ENCODE data around the gene LRP1B.

LRP1B gene

DNA sequence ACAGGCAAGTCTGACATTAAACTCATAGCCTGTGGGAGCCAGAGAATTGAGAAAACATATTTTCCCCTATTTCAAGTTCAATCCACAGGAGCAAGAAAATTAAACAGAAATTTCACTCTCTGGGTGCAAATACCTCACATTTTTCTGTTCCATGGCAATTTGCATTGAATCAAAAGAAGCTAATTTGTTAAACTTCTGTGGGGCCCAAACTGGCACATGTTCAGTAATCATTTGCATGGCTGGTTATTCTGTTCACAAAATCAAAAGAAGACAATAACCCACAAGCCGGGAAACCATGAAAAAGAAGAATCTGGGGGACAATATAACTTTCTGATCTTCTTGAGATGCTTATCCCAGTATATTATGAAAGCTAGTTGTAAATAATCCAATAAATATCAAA lies 363.1 kb downstream of the LRP1B start:
- Histone ChIP-seq H3K79me2 (ENCODE audit: insufficient read depth, low read depth) (no peaks in the 10 kb centered on the region), H3K4me2 (no peak overlapping the region), H3K36me3 (ENCODE audit: insufficient read depth) (no peaks in the 10 kb centered on the region), H2AFZ (ENCODE audit: low read depth) (no peak overlapping the region), H3K4me1 (ENCODE audit: low read depth, poor library complexity, severe bottlenecking) (peaks cover 5% of the 10 kb centered on the region), H3K27ac (no peak overlapping the region), H3K4me3 (IDR thresholded peaks at IDR 0.05; ENCODE audit: insufficient read depth, low read depth, low read length) (no peak overlapping the region), H3K27me3 (ENCODE audit: insufficient read depth, low read depth) (no peaks in the 10 kb centered on the region), H3K9ac (no peak overlapping the region), H4K20me1 (ENCODE audit: insufficient read depth) (no peaks in the 10 kb centered on the region)
- TF ChIP-seq, protein P1, sequence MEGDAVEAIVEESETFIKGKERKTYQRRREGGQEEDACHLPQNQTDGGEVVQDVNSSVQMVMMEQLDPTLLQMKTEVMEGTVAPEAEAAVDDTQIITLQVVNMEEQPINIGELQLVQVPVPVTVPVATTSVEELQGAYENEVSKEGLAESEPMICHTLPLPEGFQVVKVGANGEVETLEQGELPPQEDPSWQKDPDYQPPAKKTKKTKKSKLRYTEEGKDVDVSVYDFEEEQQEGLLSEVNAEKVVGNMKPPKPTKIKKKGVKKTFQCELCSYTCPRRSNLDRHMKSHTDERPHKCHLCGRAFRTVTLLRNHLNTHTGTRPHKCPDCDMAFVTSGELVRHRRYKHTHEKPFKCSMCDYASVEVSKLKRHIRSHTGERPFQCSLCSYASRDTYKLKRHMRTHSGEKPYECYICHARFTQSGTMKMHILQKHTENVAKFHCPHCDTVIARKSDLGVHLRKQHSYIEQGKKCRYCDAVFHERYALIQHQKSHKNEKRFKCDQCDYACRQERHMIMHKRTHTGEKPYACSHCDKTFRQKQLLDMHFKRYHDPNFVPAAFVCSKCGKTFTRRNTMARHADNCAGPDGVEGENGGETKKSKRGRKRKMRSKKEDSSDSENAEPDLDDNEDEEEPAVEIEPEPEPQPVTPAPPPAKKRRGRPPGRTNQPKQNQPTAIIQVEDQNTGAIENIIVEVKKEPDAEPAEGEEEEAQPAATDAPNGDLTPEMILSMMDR (conservative IDR thresholded peaks at IDR 0.05; ENCODE audit: low read depth, low read length), result no peak

DNA sequence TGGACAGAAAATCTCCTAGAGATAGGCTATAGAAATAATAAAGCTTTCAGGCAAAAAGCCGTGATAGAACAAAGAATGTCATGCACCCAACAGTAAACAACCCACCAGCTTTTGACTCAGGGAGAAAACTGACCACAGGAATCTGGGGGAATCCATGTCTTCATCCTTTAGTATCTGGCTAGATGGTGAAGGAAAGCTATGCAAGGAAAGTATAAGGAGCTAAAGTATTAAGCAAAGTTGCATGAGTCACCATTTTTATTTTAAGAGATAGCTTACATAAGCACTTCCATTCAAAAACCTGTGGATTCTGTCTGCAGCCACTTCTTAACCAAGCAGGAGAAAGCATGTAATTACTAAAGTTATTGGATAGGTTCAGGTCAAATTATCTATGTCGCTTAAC lies 363.8 kb downstream of the LRP1B start:
- TF ChIP-seq, protein P1 (conservative IDR thresholded peaks at IDR 0.05; ENCODE audit: low read depth, low read length), result no peak
- Histone ChIP-seq H3K4me1 (ENCODE audit: low read depth, poor library complexity, severe bottlenecking) (peaks cover 5% of the 10 kb centered on the region), H3K4me2 (no peak overlapping the region), H4K20me1 (ENCODE audit: insufficient read depth) (no peaks in the 10 kb centered on the region), H3K79me2 (ENCODE audit: insufficient read depth, low read depth) (no peaks in the 10 kb centered on the region), H2AFZ (ENCODE audit: low read depth) (no peak overlapping the region), H3K27me3 (ENCODE audit: insufficient read depth, low read depth) (no peaks in the 10 kb centered on the region), H3K36me3 (ENCODE audit: insufficient read depth) (no peaks in the 10 kb centered on the region), H3K9ac (no peak overlapping the region), H3K4me3 (IDR thresholded peaks at IDR 0.05; ENCODE audit: insufficient read depth, low read depth, low read length) (no peak overlapping the region), H3K27ac (no peak overlapping the region)

DNA sequence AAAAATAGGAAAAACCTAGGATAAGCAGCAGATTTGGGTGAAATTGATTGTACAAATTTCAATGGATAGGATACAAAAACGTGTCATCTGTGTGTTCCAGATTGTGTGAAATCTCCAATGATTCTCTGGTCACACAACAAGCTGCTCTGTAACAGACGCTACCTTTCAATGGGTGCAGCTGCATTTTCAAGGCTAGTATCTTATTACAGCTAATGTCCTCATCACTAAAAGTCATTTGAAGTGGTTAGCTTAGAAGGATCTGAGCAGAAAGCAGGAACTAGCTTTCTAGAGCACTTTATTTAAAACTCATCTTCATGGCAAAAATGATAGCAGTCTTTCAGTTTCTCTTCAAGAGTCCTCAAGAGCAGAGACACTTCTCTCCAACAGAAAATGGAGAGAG lies 364.6 kb downstream of the LRP1B start:
- no peak overlapping the region for H3K4me2 ChIP-seq
- no peaks in the 10 kb centered on the region for H4K20me1 ChIP-seq (ENCODE audit: insufficient read depth)
- no peak overlapping the region for H3K4me3 ChIP-seq (IDR thresholded peaks at IDR 0.05; ENCODE audit: insufficient read depth, low read depth, low read length)
- no peaks in the 10 kb centered on the region for H3K36me3 ChIP-seq (ENCODE audit: insufficient read depth)
- no peaks in the 10 kb centered on the region for H3K27me3 ChIP-seq (ENCODE audit: insufficient read depth, low read depth)
- H3K4me1 ChIP-seq (ENCODE audit: low read depth, poor library complexity, severe bottlenecking), result peaks cover 5% of the 10 kb centered on the region
- H2AFZ ChIP-seq (ENCODE audit: low read depth), result no peak overlapping the region
- H3K9ac ChIP-seq, result no peak overlapping the region
- no peak overlapping the region for H3K27ac ChIP-seq
- H3K79me2 ChIP-seq (ENCODE audit: insufficient read depth, low read depth), result no peaks in the 10 kb centered on the region
- TF ChIP-seq, protein P1 (conservative IDR thresholded peaks at IDR 0.05; ENCODE audit: low read depth, low read length), result no peak

DNA sequence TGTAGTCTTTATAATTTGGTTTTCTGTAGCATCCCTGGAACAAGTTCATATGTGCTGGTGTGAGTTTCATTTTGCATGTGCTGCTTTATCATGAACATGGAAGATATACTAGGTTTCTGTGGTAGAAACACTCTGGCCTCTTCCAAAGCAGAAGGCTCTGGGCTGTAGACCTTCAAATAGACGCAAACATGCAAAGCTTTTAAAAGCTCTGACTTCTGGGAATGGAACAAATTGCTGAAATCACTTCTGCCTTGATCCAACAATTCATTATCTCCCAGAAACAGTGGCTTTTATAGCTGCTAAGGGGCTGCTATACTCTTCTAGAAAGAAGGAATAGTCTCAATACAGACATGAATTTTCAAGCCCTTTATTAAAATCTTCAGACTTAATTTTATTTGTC lies 382.2 kb downstream of the LRP1B start:
- no peaks in the 10 kb centered on the region for H3K36me3 ChIP-seq (ENCODE audit: insufficient read depth)
- no peak overlapping the region for H3K4me2 ChIP-seq
- H3K27me3 ChIP-seq (ENCODE audit: insufficient read depth, low read depth), result no peaks in the 10 kb centered on the region
- H4K20me1 ChIP-seq (ENCODE audit: insufficient read depth), result no peaks in the 10 kb centered on the region
- no peak overlapping the region for H2AFZ ChIP-seq (ENCODE audit: low read depth)
- no peak overlapping the region for H3K27ac ChIP-seq
- no peaks in the 10 kb centered on the region for H3K4me1 ChIP-seq (ENCODE audit: low read depth, poor library complexity, severe bottlenecking)
- TF ChIP-seq, protein P1 (conservative IDR thresholded peaks at IDR 0.05; ENCODE audit: low read depth, low read length), result no peak
- no peaks in the 10 kb centered on the region for H3K79me2 ChIP-seq (ENCODE audit: insufficient read depth, low read depth)
- no peak overlapping the region for H3K4me3 ChIP-seq (IDR thresholded peaks at IDR 0.05; ENCODE audit: insufficient read depth, low read depth, low read length)
- no peak overlapping the region for H3K9ac ChIP-seq

All from KMS-11 (cell line).